HepG2 (cell line): ENCODE data around the gene USP2. TPM values are rescaled to one million over a fixed set of nuclear protein-coding genes. Genes with fewer than 3 reads are reported as not detected.

Experiments used
- ATAC-seq: fragments of 200-7000 bp; cut with Tn5 transposase; 3 replicates; pipeline ENCODE4 v1.9.1; 2020; ENCODE audit warnings: mild to moderate bottlenecking, moderate library complexity
- BruUV-seq: library from RNA; stranded (reverse); fragments of 400-500 nt; replicated peaks from 2 replicates; lab custom pipeline; 2021; lab: Mats Ljungman, UMichigan
- CTCF ChIA-PET: fragments of 300-600 bp; formaldehyde crosslinking; extraction: SDS; loops from one replicate; lab custom pipeline; 2021; ENCODE audit warnings: low total read pairs, inconsistent platforms, low intra/inter-chr PET ratio; lab: Yijun Ruan, JAX
- POLR2A ChIA-PET: fragments of 350-600 bp; sonication (Branson Sonifier 250); formaldehyde crosslinking; loops from one replicate; lab custom pipeline; 2020; ENCODE audit warnings: antibody characterized with exemption, inconsistent platforms; lab: Yijun Ruan, JAX
- DNase-seq: peaks from one replicate; pipeline ENCODE4 v3.0.0-alpha.2; 2015; ENCODE audit warnings: low spot score
- FAIRE-seq: peaks from 3 replicates; lab custom pipeline; 2011; peaks lifted over from hg19 to GRCh38; lab: Jason Lieb, UNC
- H2AFZ ChIP-seq: one replicate; pipeline ENCODE4 v1.6.1; 2011; ENCODE audit warnings: low read length, inconsistent platforms
- H3K27ac ChIP-seq: fragments of 300-600 bp; 3 replicates; pipeline ENCODE4 v1.8.0; 2011; ENCODE audit warnings: mixed run types, mild to moderate bottlenecking, mixed read lengths, low read length, inconsistent platforms; ENCODE audit not compliant: insufficient read depth; ENCODE audit errors: extremely low read length
- H3K27me3 ChIP-seq, 2 experiments: fragments of 200-600 bp in 1 of 2; 2 replicates in 1 of 2; 3 replicates in 1 of 2; pipeline versions ENCODE4 v1.6.0 to v1.8.0; 2011; ENCODE audit warnings: low read length in 2 of 2, mild to moderate bottlenecking in 2 of 2, moderate library complexity in 2 of 2, inconsistent platforms in 1 of 2; ENCODE audit not compliant: insufficient read depth in 2 of 2, control insufficient read depth in 1 of 2
- H3K36me3 ChIP-seq, 2 experiments: fragments of 200-600 bp in 1 of 2; replicated peaks in 1 of 2; 2 replicates in 1 of 2; 3 replicates in 1 of 2; pipeline versions ENCODE4 v1.5.1 to v1.8.0; 2011; ENCODE audit warnings: low read length in 2 of 2, inconsistent platforms in 1 of 2; ENCODE audit not compliant: insufficient read depth in 2 of 2, control insufficient read depth in 1 of 2
- H3K4me1 ChIP-seq: 2 replicates; pipeline ENCODE4 v1.5.1; 2012; ENCODE audit warnings: low read length, inconsistent platforms; ENCODE audit not compliant: insufficient read depth
- H3K4me2 ChIP-seq: 2 replicates; pipeline ENCODE4 v1.6.0; 2011; ENCODE audit warnings: low read depth, low read length, inconsistent platforms
- H3K4me3 ChIP-seq, 3 experiments: fragments of 200-600 bp in 1 of 3; sonication (generic), shearing (Covaris generic) in 1 of 3; replicated peaks in 1 of 3; 2 replicates each; pipeline ENCODE4 v1.5.1; 2011 to 2016; ENCODE audit warnings: low read length in 3 of 3, inconsistent platforms in 2 of 3, low read depth in 2 of 3, mild to moderate bottlenecking in 2 of 3, control low read depth in 1 of 3, mixed read lengths in 1 of 3; ENCODE audit not compliant: insufficient read depth in 1 of 3
- H3K79me2 ChIP-seq: one replicate; pipeline ENCODE4 v1.6.1; 2011; ENCODE audit warnings: low read length, inconsistent platforms; ENCODE audit not compliant: insufficient read depth
- H3K9ac ChIP-seq: 2 replicates; pipeline ENCODE4 v1.6.0; 2011; ENCODE audit warnings: mild to moderate bottlenecking, low read depth, low read length, inconsistent platforms; ENCODE audit not compliant: insufficient read depth
- H3K9me3 ChIP-seq: 2 replicates; pipeline ENCODE4 v1.5.1; 2012; ENCODE audit warnings: mild to moderate bottlenecking, low read length
- H4K20me1 ChIP-seq: 2 replicates; pipeline ENCODE4 v1.6.0; 2011; ENCODE audit warnings: inconsistent platforms, mild to moderate bottlenecking, low read length, moderate library complexity; ENCODE audit not compliant: insufficient read depth
- CHD2 ChIP-seq: IDR thresholded peaks from 2 replicates; pipeline ENCODE4 v1.6.1; 2011; ENCODE audit warnings: low read depth, low read length, improper control_type of control experiment
- EED ChIP-seq: sonication (generic); formaldehyde crosslinking; IDR thresholded peaks from 2 replicates; pipeline ENCODE4 v1.5.0; 2020; ENCODE audit warnings: mild to moderate bottlenecking, missing genetic modification reagents
- ETV6 ChIP-seq: sonication (generic); formaldehyde crosslinking; conservative IDR thresholded peaks from 2 replicates; pipeline ENCODE4 v1.4.0; 2020; ENCODE audit warnings: missing genetic modification reagents
- ISL2 ChIP-seq: sonication (generic); formaldehyde crosslinking; IDR thresholded peaks from 2 replicates; pipeline ENCODE4 v1.5.0; 2020; ENCODE audit warnings: missing genetic modification reagents
- MAFF ChIP-seq: IDR thresholded peaks from 2 replicates; pipeline ENCODE4 v1.6.1; 2011; ENCODE audit warnings: low read depth, low read length, improper control_type of control experiment
- MAFK ChIP-seq, 2 experiments: IDR thresholded peaks in 1 of 2; conservative IDR thresholded peaks in 1 of 2; 2 replicates each; pipeline ENCODE4 v1.6.1; 2011; ENCODE audit warnings: improper control_type of control experiment in 2 of 2, low read length in 2 of 2
- NFKBIZ ChIP-seq: IDR thresholded peaks from 2 replicates; pipeline ENCODE4 v1.6.1; 2018; ENCODE audit warnings: missing genetic modification reagents, missing compliant biosample characterization
- TCF7 ChIP-seq: sonication (generic); IDR thresholded peaks from 2 replicates; pipeline ENCODE4 v1.6.1; 2016; ENCODE audit warnings: antibody characterized with exemption, low read depth
- ZNF10 ChIP-seq: sonication (generic); formaldehyde crosslinking; IDR thresholded peaks from 2 replicates; pipeline ENCODE4 v1.4.0; 2020; ENCODE audit warnings: mild to moderate bottlenecking, low read depth, missing genetic modification reagents, borderline replicate concordance
- ZNF224 ChIP-seq: sonication (generic); formaldehyde crosslinking; IDR thresholded peaks from 2 replicates; pipeline ENCODE4 v1.5.0; 2020; ENCODE audit warnings: mild to moderate bottlenecking, missing genetic modification reagents
- ZNF282 ChIP-seq: fragments of 450-650 bp; IDR thresholded peaks from 2 replicates; pipeline ENCODE4 v1.6.1; 2018; ENCODE audit not compliant: partially characterized antibody
- ZNF841 ChIP-seq: sonication (generic); formaldehyde crosslinking; IDR thresholded peaks from 2 replicates; pipeline ENCODE4 v1.8.1; 2023; ENCODE audit warnings: missing genetic modification reagents, borderline replicate concordance
- in situ Hi-C: cut with HindIII; loops from 2 replicates; pipeline ENCODE4 v1.10.0; 2017; ENCODE audit warnings: low pct_unique_long_range_greater_than_20kb; ENCODE audit not compliant: extremely low pct_ligation_motif_present
- intact Hi-C: fragments of 100-400 bp; cut with micrococcal nuclease; formaldehyde crosslinking; loops from one replicate; pipeline ENCODE4 v1.10.0; 2022; ENCODE audit not compliant: unreplicated experiment
- polyA plus RNA-seq, 8 experiments: library from polyadenylated mRNA; depleted of rRNA in 3 of 8; stranded (reverse) in 7 of 8; unstranded in 1 of 8; fragments of >200 nt; fragmentation: Illumina TruSeq in 4 of 8; extraction: Trizol in 4 of 8; gene quantifications; 2 replicates each; pipeline versions ENCODE4 v1.2.1 to v1.2.3, GENCODE V29; 2011 to 2016; ENCODE audit warnings: low read depth in 4 of 8, missing spikeins in 1 of 8, mixed read lengths in 1 of 8; ENCODE audit not compliant: insufficient read depth in 1 of 8
- total RNA-seq, 5 experiments: library from RNA; depleted of rRNA; stranded (reverse); fragments of >200 nt; fragmentation: Illumina TruSeq; extraction: Trizol; gene quantifications; 2 replicates each; pipeline ENCODE4 v1.2.3, GENCODE V29; 2016; ENCODE audit warnings: low read depth in 1 of 5
- TF ChIP-seq, protein P1 (sequence below): sonication (generic); formaldehyde crosslinking; IDR thresholded peaks from 2 replicates; pipeline ENCODE4 v1.4.0; 2020; ENCODE audit warnings: mild to moderate bottlenecking, missing genetic modification reagents
- TF ChIP-seq, protein P2 (sequence below): sonication (generic); formaldehyde crosslinking; IDR thresholded peaks from 2 replicates; pipeline ENCODE4 v1.9.0; 2021; ENCODE audit warnings: missing genetic modification reagents, borderline replicate concordance

USP2 gene
- total and polyA plus RNA-seq, 2 of the 13 experiments (the other 11 are each of a cell fraction or from before 2014, with no cell fraction given), result 2.5 to 6.0 TPM

DNA sequence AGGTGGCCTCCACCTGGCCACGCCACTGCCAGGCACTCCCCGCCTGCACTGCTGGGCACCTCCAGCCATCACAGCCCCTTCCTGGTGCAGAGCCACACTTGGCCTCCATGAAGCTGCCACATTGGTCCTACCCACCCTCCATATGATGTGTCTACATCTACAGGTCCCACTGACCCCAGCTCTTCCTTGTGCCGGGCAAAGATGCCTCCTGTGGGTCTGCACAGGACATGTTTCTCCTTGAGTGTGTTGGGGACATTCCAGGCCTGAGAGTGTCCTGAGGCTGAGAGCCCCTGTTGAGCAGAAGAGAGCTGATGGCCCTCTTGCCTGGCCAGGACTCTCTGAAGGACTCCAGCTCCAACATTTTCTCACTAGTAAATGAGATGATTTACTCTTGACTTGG, 34.0 kb upstream of the USP2 start (continued):
- no peak for TF ChIP-seq ETV6 (CRISPR knock-in tag)
- no peak for TF ChIP-seq ISL2 (CRISPR knock-in tag)
- no peak for TF ChIP-seq CHD2
- TF ChIP-seq ZNF224 (CRISPR knock-in tag), result no peak
- no peak for TF ChIP-seq ZNF282
- no peak for TF ChIP-seq ZNF10 (CRISPR knock-in tag)
- TF ChIP-seq, protein P1, sequence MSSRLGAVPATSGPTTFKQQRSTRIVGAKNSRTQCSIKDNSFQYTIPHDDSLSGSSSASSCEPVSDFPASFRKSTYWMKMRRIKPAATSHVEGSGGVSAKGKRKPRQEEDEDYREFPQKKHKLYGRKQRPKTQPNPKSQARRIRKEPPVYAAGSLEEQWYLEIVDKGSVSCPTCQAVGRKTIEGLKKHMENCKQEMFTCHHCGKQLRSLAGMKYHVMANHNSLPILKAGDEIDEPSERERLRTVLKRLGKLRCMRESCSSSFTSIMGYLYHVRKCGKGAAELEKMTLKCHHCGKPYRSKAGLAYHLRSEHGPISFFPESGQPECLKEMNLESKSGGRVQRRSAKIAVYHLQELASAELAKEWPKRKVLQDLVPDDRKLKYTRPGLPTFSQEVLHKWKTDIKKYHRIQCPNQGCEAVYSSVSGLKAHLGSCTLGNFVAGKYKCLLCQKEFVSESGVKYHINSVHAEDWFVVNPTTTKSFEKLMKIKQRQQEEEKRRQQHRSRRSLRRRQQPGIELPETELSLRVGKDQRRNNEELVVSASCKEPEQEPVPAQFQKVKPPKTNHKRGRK (CRISPR knock-in tag), result no peak
- no peak for TF ChIP-seq EED (CRISPR knock-in tag)

DNA sequence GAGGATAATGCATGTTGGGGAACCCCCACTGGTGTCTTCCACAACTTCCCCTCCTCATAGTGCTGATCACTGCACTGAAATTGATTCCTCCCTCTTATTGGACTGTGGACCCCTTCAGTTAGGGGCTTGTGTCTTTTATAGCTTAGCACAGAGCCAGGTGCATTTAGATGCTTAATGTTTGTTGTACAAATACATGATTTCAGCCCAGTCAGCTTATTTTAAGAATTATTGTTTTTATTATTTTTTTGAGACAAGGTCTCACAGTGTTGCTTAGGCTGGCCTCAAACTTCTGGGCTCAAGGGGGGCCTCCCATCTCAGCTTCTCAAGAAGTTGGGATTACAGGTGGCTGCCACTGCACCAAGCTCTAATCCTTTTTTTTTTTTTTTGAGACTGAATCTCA, 33.2 kb upstream of the USP2 start:
- no peak overlapping the region for H3K9ac ChIP-seq
- no peaks in the 10 kb centered on the region for H3K9me3 ChIP-seq
- H3K36me3 ChIP-seq, result no peaks in the 10 kb centered on the region
- no peaks in the 10 kb centered on the region for H4K20me1 ChIP-seq
- CTCF ChIA-PET, result no interaction called here
- FAIRE-seq, result no peak
- H3K4me1 ChIP-seq, result no peaks in the 10 kb centered on the region
- H3K79me2 ChIP-seq, result no peaks in the 10 kb centered on the region
- H3K4me3 ChIP-seq, result no peak overlapping the region
- DNase-seq, result no peak
- H3K4me2 ChIP-seq, result no peak overlapping the region
- no peak for ATAC-seq
- no TSS peak for BruUV-seq
- H2AFZ ChIP-seq, result no peak overlapping the region
- POLR2A ChIA-PET, result no interaction called here
- H3K27me3 ChIP-seq, result no peaks in the 10 kb centered on the region
- TF ChIP-seq NFKBIZ (CRISPR knock-in tag) (no peak), TCF7 (no peak), ZNF841 (no peak), MAFF (peak; percentile 76), MAFK (conservative IDR thresholded peaks at IDR 0.05 in 1 of 2, IDR thresholded peaks at IDR 0.05 in 1 of 2; ENCODE audit: low read length in 2 of 2) (peak; percentile 69 to 77)
- TF ChIP-seq, protein P2, sequence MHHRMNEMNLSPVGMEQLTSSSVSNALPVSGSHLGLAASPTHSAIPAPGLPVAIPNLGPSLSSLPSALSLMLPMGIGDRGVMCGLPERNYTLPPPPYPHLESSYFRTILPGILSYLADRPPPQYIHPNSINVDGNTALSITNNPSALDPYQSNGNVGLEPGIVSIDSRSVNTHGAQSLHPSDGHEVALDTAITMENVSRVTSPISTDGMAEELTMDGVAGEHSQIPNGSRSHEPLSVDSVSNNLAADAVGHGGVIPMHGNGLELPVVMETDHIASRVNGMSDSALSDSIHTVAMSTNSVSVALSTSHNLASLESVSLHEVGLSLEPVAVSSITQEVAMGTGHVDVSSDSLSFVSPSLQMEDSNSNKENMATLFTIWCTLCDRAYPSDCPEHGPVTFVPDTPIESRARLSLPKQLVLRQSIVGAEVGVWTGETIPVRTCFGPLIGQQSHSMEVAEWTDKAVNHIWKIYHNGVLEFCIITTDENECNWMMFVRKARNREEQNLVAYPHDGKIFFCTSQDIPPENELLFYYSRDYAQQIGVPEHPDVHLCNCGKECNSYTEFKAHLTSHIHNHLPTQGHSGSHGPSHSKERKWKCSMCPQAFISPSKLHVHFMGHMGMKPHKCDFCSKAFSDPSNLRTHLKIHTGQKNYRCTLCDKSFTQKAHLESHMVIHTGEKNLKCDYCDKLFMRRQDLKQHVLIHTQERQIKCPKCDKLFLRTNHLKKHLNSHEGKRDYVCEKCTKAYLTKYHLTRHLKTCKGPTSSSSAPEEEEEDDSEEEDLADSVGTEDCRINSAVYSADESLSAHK (CRISPR knock-in tag), result no peak
- intact Hi-C loops (no loop called here), in situ Hi-C loops (no loop called here)
- no peak overlapping the region for H3K27ac ChIP-seq
